Glutamatergic neuron (in vitro differentiated cells): ENCODE measurements around the gene UBD. TPM values are rescaled to one million over a fixed set of nuclear protein-coding genes. Genes with fewer than 3 reads are reported as not detected.

ENCODE experiments used
- DNase-seq: peaks from one replicate; pipeline ENCODE4 v3.0.0; 2022
- H3K27ac Mint-ChIP-seq: one replicate; pipeline ENCODE4 v1.8.0; 2020; ENCODE audit warnings: mild to moderate bottlenecking, mixed read lengths, inconsistent platforms; ENCODE audit not compliant: unreplicated experiment
- H3K27me3 Mint-ChIP-seq: one replicate; pipeline ENCODE4 v1.8.0; 2020; ENCODE audit warnings: mild to moderate bottlenecking, moderate library complexity, mixed read lengths, inconsistent platforms; ENCODE audit not compliant: unreplicated experiment
- H3K36me3 Mint-ChIP-seq: one replicate; pipeline ENCODE4 v1.8.0; 2020; ENCODE audit warnings: mild to moderate bottlenecking, mixed read lengths, inconsistent platforms; ENCODE audit not compliant: unreplicated experiment
- H3K4me1 Mint-ChIP-seq: one replicate; pipeline ENCODE4 v1.8.0; 2020; ENCODE audit warnings: mild to moderate bottlenecking, low read depth, mixed read lengths, inconsistent platforms; ENCODE audit not compliant: unreplicated experiment
- H3K4me3 Mint-ChIP-seq: one replicate; pipeline ENCODE4 v1.8.0; 2020; ENCODE audit warnings: mild to moderate bottlenecking, mixed read lengths, inconsistent platforms; ENCODE audit not compliant: unreplicated experiment
- H3K9me3 Mint-ChIP-seq: one replicate; pipeline ENCODE4 v1.8.0; 2020; ENCODE audit warnings: mild to moderate bottlenecking, moderate library complexity, mixed read lengths, inconsistent platforms; ENCODE audit not compliant: unreplicated experiment
- CTCF ChIP-seq: fragments of 200-600 bp; sonication (generic); IDR thresholded peaks from one replicate; pipeline ENCODE4 v1.5.0; 2021; ENCODE audit not compliant: partially characterized antibody, unreplicated experiment
- total RNA-seq: library from RNA; stranded (reverse); fragmentation: NEBNext Ultra II Directional; extraction: Animal tissue kit (Norgen Biotek cat#: 25700); gene quantifications from one replicate; pipeline ENCODE4 v1.2.1, GENCODE V29; 2021; ENCODE audit not compliant: unreplicated experiment

The UBD gene
- total RNA-seq, 1 donor from 2014 or later, result not detected

GRCh38 chr6:29528988-29529560 lies 30.5 kb downstream of the UBD start:
- Mint-ChIP-seq H3K9me3 (peaks cover 1% of the 10 kb centered on the region), H3K4me1 (no peaks in the 10 kb centered on the region), H3K27ac (no peak overlapping the region), H3K27me3 (no peaks in the 10 kb centered on the region), H3K4me3 (no peak overlapping the region), H3K36me3 (no peaks in the 10 kb centered on the region)
- DNase-seq, result no peak
- TF ChIP-seq CTCF, result no peak

- DNase-seq, result no peak
- H3K9me3 Mint-ChIP-seq, result no peaks in the 10 kb centered on the region
- H3K4me3 Mint-ChIP-seq, result no peak overlapping the region
- H3K27ac Mint-ChIP-seq, result no peak overlapping the region
- no peaks in the 10 kb centered on the region for H3K4me1 Mint-ChIP-seq
- no peaks in the 10 kb centered on the region for H3K27me3 Mint-ChIP-seq
- no peaks in the 10 kb centered on the region for H3K36me3 Mint-ChIP-seq
- TF ChIP-seq CTCF, result no peak
Observed at GRCh38 chr6:29528300-29528931, 31.1 kb downstream of the UBD start.

- no peak overlapping the region for H3K27ac Mint-ChIP-seq
- no peak for DNase-seq
- no peaks in the 10 kb centered on the region for H3K4me1 Mint-ChIP-seq
- no peak for TF ChIP-seq CTCF
- H3K27me3 Mint-ChIP-seq, result no peaks in the 10 kb centered on the region
- H3K4me3 Mint-ChIP-seq, result no peak overlapping the region
- peaks cover 2% of the 10 kb centered on the region for H3K9me3 Mint-ChIP-seq
- no peaks in the 10 kb centered on the region for H3K36me3 Mint-ChIP-seq
Observed at GRCh38 chr6:29527564-29527963, 32.0 kb downstream of the UBD start.

- Mint-ChIP-seq H3K27ac (no peak overlapping the region), H3K27me3 (peaks cover 1% of the 10 kb centered on the region), H3K9me3 (peaks cover 2% of the 10 kb centered on the region), H3K4me1 (no peaks in the 10 kb centered on the region), H3K4me3 (no peak overlapping the region), H3K36me3 (no peaks in the 10 kb centered on the region)
- TF ChIP-seq CTCF, result no peak
- DNase-seq, result no peak
Observed at GRCh38 chr6:29527126-29527525, 32.4 kb downstream of the UBD start.

- H3K27me3 Mint-ChIP-seq, result peaks cover 1% of the 10 kb centered on the region
- H3K9me3 Mint-ChIP-seq, result peaks cover 2% of the 10 kb centered on the region
- H3K4me1 Mint-ChIP-seq, result no peaks in the 10 kb centered on the region
- H3K4me3 Mint-ChIP-seq, result no peak overlapping the region
- no peak overlapping the region for H3K27ac Mint-ChIP-seq
- no peak for DNase-seq
- no peak for TF ChIP-seq CTCF
- peaks cover 3% of the 10 kb centered on the region for H3K36me3 Mint-ChIP-seq
Observed at GRCh38 chr6:29525311-29525639, 34.3 kb downstream of the UBD start.
